ENCODE results near the gene MORF4L1.
"Not testable (repeated sequence)": the region's sequence is repeated elsewhere in the genome, so short reads cannot be mapped to it uniquely, and the experiment has no call there.

The MORF4L1 gene

DNA sequence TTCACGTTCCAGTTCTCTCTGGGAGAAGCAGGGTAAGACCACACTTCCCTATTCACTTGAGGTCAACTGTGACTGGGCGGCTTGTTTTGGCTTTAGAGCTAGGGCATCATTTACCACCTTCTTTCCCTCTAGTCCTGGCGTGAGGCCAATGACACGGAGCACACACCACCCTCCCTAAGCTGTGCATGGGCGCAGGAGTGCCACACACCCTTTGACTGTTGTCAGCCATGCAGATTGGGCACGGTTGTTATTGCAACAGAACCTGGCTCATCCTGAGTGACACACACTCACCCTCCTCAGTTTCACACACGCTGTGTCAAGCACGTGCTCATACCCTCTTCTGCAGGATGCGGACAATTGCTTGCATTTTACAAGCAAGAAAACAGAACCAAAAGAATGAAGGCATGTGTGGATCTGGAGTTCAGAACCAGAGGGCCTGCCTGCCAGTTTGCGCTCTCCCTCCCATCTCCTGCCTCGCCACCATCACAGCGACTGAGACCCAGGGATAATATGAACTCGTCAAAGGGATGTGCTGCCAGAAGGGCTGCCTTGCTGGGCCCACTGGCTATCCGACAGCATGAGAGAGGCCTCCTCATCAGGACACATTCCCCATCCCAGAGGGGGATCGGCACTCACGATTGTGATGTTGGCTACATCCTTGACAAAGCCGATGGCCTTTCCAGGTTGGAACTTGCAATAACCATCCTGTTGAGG, 54.5 kb downstream of the MORF4L1 start:
- no peak for DNase-seq

GRCh38 chr15:78928176-78928575, 55.5 kb downstream of the MORF4L1 start:
- not testable (repeated sequence) for DNase-seq

DNA sequence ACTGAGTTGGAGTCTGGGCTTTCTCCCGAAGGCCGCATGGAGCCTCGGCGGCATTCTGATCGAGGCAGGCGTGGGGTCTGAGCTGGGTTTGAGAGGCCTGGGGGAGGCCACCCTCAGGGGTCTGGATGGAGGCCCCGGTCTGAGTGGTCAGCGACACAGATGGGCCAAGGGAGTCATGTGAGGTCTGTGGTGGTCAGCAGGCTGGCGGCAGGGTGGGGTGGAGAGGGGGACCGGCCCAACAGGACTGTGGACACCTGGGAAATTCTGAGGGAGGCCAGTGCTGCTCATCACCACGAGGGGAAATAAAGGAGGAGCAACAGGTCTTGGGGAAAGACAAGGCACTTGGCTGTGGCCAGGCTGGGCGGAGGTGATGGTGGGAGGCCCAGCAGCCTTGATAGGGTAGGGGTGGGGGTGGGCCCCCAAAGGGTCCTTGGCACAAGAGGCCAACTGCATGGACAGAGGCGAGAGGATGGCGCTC, 56.0 kb downstream of the MORF4L1 start:
- DNase-seq = no peak

DNA sequence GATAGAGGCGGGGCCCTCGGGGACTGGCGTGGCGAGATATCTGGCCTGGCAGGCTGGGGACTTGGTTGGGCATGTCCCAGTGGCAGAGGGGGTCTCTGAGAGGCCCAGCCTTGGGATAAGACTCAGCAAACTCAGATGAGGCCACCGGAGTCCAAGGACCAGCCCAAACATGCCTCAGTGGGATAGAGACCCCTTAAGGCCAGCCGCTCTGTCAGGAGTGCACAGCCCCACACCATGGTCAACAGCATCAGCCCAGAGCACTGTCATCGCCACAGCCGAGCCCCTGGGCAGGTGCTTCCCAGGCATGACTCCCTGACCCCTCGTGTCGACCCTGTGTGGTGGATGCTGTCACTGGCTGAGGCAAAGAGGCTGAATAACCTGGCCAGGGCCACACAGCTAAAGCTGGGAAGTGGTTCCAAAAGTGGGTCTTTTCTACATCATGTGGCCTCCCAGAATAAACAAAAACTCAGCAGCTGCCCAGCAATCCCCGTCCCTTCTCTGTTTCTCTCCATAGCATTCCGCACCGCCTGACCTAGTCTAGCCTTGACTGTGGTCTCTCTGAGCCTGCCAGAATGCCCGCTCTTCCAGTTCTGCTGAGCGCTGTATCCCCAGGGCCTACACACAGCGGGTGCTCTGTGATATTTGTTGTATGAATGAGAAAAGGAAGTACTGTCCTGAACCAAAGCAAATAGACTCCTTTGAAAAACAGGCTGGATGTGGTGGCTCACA, 57.0 kb downstream of the MORF4L1 start:
- DNase-seq = no peak

- peak; percentile 88 for DNase-seq
These were observed 58.1 kb downstream of the MORF4L1 start for GRCh38 chr15:78930577-78931388.

GRCh38 chr15:78931439-78932257, 59.0 kb downstream of the MORF4L1 start:
- DNase-seq = no peak

- DNase-seq = no peak
These were observed 59.6 kb downstream of the MORF4L1 start for GRCh38 chr15:78932258-78932808.

DNA sequence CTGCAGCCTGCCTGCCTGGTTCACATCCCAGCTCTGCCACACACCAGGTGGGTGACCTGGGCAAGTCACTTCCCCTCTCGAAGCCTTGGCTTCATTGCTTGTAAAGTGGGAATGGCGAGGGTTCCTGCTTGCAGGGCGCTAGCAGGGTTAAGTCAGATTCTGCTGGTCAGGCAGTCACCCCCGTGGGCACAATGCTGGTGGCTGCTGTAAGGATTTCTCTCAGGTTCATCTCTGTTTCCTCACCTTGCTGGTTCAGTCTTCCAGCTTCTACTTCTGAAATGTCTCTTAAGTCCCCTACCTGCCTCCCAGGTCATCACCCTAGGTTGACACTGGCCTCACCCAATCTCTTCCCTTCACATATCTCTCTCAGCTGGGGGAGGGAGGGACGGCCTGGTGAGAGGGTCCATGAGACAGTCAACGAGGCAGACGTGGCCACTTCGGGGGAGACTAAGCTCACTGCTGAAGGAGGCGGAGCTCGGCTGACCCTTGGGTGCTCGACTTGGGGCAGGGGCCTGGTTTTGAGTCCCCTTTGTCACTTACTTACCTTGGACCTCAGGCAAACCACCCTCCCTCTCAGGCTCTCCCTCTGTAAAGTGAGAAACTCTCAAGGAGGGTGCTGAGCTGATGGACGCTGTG, 60.6 kb downstream of the MORF4L1 start:
- no peak for DNase-seq

- peak; percentile 18 for DNase-seq
These were observed 61.3 kb downstream of the MORF4L1 start for GRCh38 chr15:78933823-78934654.

- DNase-seq = no peak
These were observed 61.9 kb downstream of the MORF4L1 start for GRCh38 chr15:78934655-78935023.

DNA sequence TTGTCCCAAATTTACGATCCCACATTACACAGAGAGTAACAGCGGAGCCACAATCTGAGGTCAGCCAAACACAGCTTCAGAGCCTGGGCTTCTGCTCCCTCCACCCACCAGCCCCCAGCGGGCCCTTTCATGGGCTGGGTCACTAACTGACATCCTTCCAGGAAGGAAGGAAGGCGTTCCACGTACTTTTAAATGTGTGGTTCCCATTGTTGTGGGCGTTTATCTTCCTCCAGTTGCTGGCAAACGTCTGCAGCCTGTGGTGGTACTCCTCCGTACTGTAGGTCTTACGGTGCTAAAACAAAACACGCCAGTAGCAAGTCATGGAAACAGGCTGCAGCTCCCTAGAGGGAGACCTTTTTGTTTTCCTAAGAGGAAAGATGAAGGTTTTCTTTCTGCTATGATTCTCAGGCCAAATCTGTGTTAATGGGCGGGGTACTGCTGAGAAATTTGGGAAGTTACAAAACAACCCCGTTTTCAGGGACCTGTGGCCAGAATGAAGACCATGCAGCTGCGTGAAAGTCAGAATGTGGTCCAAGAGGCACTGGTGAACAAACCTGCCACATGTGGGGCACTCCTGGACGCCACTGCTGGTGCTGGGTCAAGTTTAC, 64.5 kb downstream of the MORF4L1 start:
- no peak for DNase-seq

DNA sequence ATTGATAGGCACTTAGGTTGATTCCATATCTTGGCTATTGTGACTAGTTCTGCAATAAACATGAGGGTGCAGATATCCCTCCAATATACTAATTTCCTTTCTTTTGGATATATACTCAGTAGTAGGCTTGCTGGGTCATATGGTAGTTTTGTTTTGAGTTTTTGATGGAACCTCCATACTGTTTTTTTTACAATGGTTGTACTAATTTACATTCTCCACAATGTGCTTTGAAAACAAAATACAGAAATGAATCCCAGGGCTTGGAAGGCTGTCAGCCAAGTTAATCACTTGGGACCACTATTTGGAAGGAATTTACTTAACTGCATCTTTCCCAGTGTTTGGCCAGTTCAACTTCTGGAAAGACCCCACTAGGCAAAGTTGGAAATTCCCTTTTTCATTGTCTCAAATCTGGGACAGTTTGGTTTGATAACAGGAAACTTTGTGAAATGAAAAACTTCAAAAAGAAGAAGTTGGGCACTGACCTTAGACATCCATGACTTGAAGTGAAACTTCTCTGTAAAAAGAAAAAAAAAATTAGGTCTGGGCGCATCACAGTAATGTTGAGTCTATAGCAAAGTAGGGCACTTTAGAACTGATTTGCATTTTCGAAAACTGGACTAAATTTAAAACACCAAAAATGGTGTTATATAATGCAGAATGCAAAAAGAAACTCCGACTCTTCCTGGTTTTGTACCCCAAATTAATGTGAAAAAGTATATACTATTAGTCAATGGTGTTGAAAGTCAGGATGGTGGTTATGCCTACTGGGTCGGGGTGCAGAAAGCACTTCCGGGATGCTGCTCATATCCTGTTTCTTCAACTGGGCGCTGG, 66.2 kb downstream of the MORF4L1 start:
- DNase-seq = no peak

DNA sequence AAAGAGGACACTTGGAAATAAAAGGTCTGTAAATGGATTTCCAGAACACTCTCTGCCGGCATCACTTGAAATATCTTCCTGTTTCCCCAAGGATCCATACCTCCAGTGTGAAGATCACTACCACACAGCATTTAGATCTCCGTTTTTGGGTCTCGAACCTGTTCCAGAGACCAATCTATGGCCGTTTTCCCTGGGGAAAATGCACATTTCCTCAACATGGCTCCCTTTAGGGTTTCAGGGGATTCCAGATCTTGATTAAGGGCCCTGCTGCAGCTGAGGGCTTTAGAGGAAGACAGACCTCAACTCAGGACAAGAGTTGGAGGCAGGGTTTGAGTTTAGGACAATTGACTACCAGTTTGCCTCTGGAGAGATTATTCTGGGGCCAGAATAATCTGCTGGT, 70.1 kb downstream of the MORF4L1 start:
- no peak for DNase-seq

- no peak for DNase-seq
These were observed 71.0 kb downstream of the MORF4L1 start for GRCh38 chr15:78943692-78944091.

DNA sequence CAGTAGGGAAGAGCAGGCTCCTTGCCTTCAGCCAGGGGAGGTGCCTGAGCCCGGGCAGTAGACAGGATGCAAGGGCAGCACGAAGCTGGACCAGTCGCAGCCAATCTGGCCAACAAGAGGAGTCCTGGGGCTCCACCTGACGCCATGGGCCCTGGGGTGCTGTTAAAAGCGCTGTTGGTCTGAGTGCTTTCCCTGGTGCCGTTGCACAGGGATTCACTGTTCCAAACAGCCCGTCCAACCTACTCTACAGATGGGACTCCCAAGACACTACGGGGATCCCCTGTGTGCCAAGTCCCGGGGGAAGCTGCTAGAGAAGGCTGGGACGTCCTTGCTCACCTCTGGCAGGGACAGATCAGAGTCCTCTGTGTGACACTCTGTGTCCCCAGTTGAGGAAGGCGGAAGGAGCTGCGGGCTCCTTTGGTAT, 71.5 kb downstream of the MORF4L1 start:
- DNase-seq = no peak

- DNase-seq = peak; percentile 30
These were observed 72.1 kb downstream of the MORF4L1 start, which contains the start of gene CTSH for GRCh38 chr15:78944669-78945407. Gene CTSH, minus strand, starts transcription at chr15:78945046. Its CDS starts 65 bp downstream, at chr15:78944981.

DNA sequence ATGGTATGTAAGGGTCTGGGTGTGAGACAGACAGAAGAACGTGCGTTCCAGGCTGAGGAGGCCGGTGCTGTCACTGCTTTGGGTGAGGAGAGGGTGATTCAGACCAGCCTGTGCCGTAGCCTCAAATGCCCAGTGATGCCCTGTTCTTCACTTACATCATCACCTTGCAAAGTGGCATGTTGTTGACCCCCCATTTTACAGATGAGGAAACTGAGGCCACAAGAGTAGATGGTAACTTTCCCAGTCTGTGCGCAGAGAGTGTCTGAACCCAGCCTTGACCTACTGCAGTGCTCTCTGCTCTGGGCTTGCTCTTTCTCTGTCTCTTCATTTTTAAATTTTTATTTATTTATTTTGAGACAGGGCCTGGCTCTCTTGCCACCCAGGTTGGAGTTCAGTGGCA, 73.8 kb downstream of the MORF4L1 start:
- no peak for DNase-seq

- no peak for DNase-seq
These were observed 74.8 kb downstream of the MORF4L1 start for GRCh38 chr15:78947506-78947905.

Measured in fibroblast of upper back skin (primary cell).